Stomach smooth muscle (tissue), 2 donors: ENCODE results near the gene FMN1.
A peak's percentile ranks its signal among the peaks of the same experiment; 100 is the strongest.
"Not testable (repeated sequence)": the region's sequence is repeated elsewhere in the genome, so short reads cannot be mapped to it uniquely, and the experiment has no call there.

Experiments used
- H3K27ac ChIP-seq: one replicate; pipeline ENCODE4 v1.7.0; 2013; ENCODE audit warnings: mild to moderate bottlenecking, low read length, inconsistent platforms
- H3K27me3 ChIP-seq, 2 donors: one replicate each; pipeline ENCODE4 v1.7.0; 2013; ENCODE audit warnings: low read length in 2 of 2; ENCODE audit not compliant: insufficient read depth in 2 of 2, control insufficient read depth in 1 of 2
- H3K36me3 ChIP-seq, 2 donors: one replicate each; pipeline ENCODE4 v1.7.0; 2013; ENCODE audit warnings: low read length in 2 of 2; ENCODE audit not compliant: control insufficient read depth in 2 of 2, insufficient read depth in 2 of 2
- H3K4me1 ChIP-seq: one replicate; pipeline ENCODE4 v1.7.0; 2013; ENCODE audit warnings: low read length; ENCODE audit not compliant: control insufficient read depth, insufficient read depth
- H3K4me3 ChIP-seq, 2 donors: one replicate each; pipeline ENCODE4 v1.7.0; 2013; ENCODE audit warnings: low read length in 2 of 2
- H3K9ac ChIP-seq, 2 donors: one replicate each; pipeline ENCODE4 v1.7.0; 2013; ENCODE audit warnings: low read length in 2 of 2, mild to moderate bottlenecking in 1 of 2
- H3K9me3 ChIP-seq, 2 donors: one replicate each; pipeline ENCODE4 v1.7.0; 2013; ENCODE audit warnings: low read length in 2 of 2; ENCODE audit not compliant: control insufficient read depth in 2 of 2
- donor health status: healthy.
- donor health status: Pancreatic carcinoma.

The FMN1 gene

GRCh38 chr15:33071451-33071850 lies 123.1 kb downstream of the FMN1 start:
- H3K36me3 ChIP-seq: no peaks in the 10 kb centered on the region
- no peaks in the 10 kb centered on the region for H3K27me3 ChIP-seq
- H3K9ac ChIP-seq: no peak overlapping the region
- H3K4me1 ChIP-seq: peaks cover 8% of the 10 kb centered on the region
- H3K4me3 ChIP-seq: no peak overlapping the region
- H3K9me3 ChIP-seq: no peaks in the 10 kb centered on the region
- no peak overlapping the region for H3K27ac ChIP-seq

GRCh38 chr15:33069903-33070302 lies 124.6 kb downstream of the FMN1 start:
- not testable (repeated sequence) for H3K4me1 ChIP-seq, H3K36me3 ChIP-seq, H3K9ac ChIP-seq, H3K4me3 ChIP-seq, H3K27ac ChIP-seq, H3K27me3 ChIP-seq, H3K9me3 ChIP-seq

GRCh38 chr15:33069161-33069560 lies 125.4 kb downstream of the FMN1 start:
- Histone ChIP-seq H3K9ac (no peak overlapping the region), H3K9me3 (no peaks in the 10 kb centered on the region), H3K27me3 (no peaks in the 10 kb centered on the region), H3K4me1 (peaks cover 8% of the 10 kb centered on the region), H3K36me3 (no peaks in the 10 kb centered on the region), H3K4me3 (no peak overlapping the region), H3K27ac (no peak overlapping the region)

GRCh38 chr15:33068511-33068990 lies 126.0 kb downstream of the FMN1 start:
- peaks cover 8% of the 10 kb centered on the region for H3K4me1 ChIP-seq
- H3K9ac ChIP-seq: peak overlapping the region; percentile 12 to 13
- H3K27ac ChIP-seq: no peak overlapping the region
- H3K9me3 ChIP-seq: no peaks in the 10 kb centered on the region
- H3K36me3 ChIP-seq: no peaks in the 10 kb centered on the region
- H3K27me3 ChIP-seq: no peaks in the 10 kb centered on the region
- H3K4me3 ChIP-seq: no peak overlapping the region

- Histone ChIP-seq H3K27ac (no peak overlapping the region), H3K9me3 (no peaks in the 10 kb centered on the region), H3K36me3 (no peaks in the 10 kb centered on the region), H3K9ac (peak overlapping the region; percentile 12 to 13), H3K4me1 (peaks cover 8% of the 10 kb centered on the region), H3K4me3 (no peak overlapping the region), H3K27me3 (no peaks in the 10 kb centered on the region)
These were observed 126.5 kb downstream of the FMN1 start for GRCh38 chr15:33068007-33068481.

- no peaks in the 10 kb centered on the region for H3K27me3 ChIP-seq
- no peaks in the 10 kb centered on the region for H3K9me3 ChIP-seq
- no peak overlapping the region for H3K9ac ChIP-seq
- H3K36me3 ChIP-seq: no peaks in the 10 kb centered on the region
- H3K4me3 ChIP-seq: no peak overlapping the region
- no peak overlapping the region for H3K27ac ChIP-seq
- peaks cover 8% of the 10 kb centered on the region for H3K4me1 ChIP-seq
These were observed 127.1 kb downstream of the FMN1 start for GRCh38 chr15:33067456-33067855.

GRCh38 chr15:33066584-33066983 lies 127.9 kb downstream of the FMN1 start:
- Histone ChIP-seq H3K36me3 (no peaks in the 10 kb centered on the region), H3K9me3 (no peaks in the 10 kb centered on the region), H3K4me3 (no peak overlapping the region), H3K4me1 (peaks cover 8% of the 10 kb centered on the region), H3K27me3 (no peaks in the 10 kb centered on the region), H3K27ac (no peak overlapping the region), H3K9ac (no peak overlapping the region)

GRCh38 chr15:33064878-33065277 lies 129.6 kb downstream of the FMN1 start:
- H3K9ac ChIP-seq: no peak overlapping the region
- no peaks in the 10 kb centered on the region for H3K27me3 ChIP-seq
- H3K4me1 ChIP-seq: peaks cover 8% of the 10 kb centered on the region
- no peaks in the 10 kb centered on the region for H3K9me3 ChIP-seq
- no peak overlapping the region for H3K4me3 ChIP-seq
- no peak overlapping the region for H3K27ac ChIP-seq
- H3K36me3 ChIP-seq: no peaks in the 10 kb centered on the region

- Histone ChIP-seq H3K27me3 (no peaks in the 10 kb centered on the region), H3K27ac (no peak overlapping the region), H3K9ac (no peak overlapping the region), H3K4me1 (no peaks in the 10 kb centered on the region), H3K9me3 (no peaks in the 10 kb centered on the region), H3K36me3 (no peaks in the 10 kb centered on the region), H3K4me3 (no peak overlapping the region)
These were observed 135.3 kb downstream of the FMN1 start for GRCh38 chr15:33059184-33059583.

GRCh38 chr15:33057845-33058244 lies 136.7 kb downstream of the FMN1 start:
- Histone ChIP-seq H3K4me1 (no peaks in the 10 kb centered on the region), H3K36me3 (no peaks in the 10 kb centered on the region)

GRCh38 chr15:33055962-33056361 lies 138.6 kb downstream of the FMN1 start:
- no peaks in the 10 kb centered on the region for H3K27me3 ChIP-seq
- no peaks in the 10 kb centered on the region for H3K36me3 ChIP-seq
- H3K4me3 ChIP-seq: no peak overlapping the region
- H3K27ac ChIP-seq: no peak overlapping the region
- no peak overlapping the region for H3K9ac ChIP-seq
- H3K4me1 ChIP-seq: no peaks in the 10 kb centered on the region
- no peaks in the 10 kb centered on the region for H3K9me3 ChIP-seq

More at GRCh38 chr15:33057845-33058244, 136.7 kb downstream of the FMN1 start:
- Histone ChIP-seq H3K27ac (no peak overlapping the region), H3K9me3 (no peaks in the 10 kb centered on the region), H3K4me3 (no peak overlapping the region), H3K27me3 (no peaks in the 10 kb centered on the region), H3K9ac (no peak overlapping the region)
